Suprapubic skin (tissue), 4 donors: ENCODE results near the gene SLC7A11.

Experiments
- CTCF ChIP-seq, 2 donors: fragments of 200-600 bp in 1 of 2; fragments of 450-650 bp in 1 of 2; sonication (generic) in 1 of 2; IDR thresholded peaks; one replicate each; pipeline ENCODE4 v1.5.1; 2016 to 2019; ENCODE audit warnings: antibody characterized with exemption in 2 of 2, mild to moderate bottlenecking in 1 of 2, moderate library complexity in 1 of 2
- EP300 ChIP-seq: sonication (generic); formaldehyde crosslinking; IDR thresholded peaks from one replicate; pipeline ENCODE4 v1.6.1; 2017; ENCODE audit warnings: antibody characterized with exemption
- POLR2A ChIP-seq, 2 donors: fragments of 450-650 bp; IDR thresholded peaks; one replicate each; pipeline ENCODE4 v1.6.1; 2017; ENCODE audit warnings: antibody characterized with exemption in 2 of 2, mild to moderate bottlenecking in 2 of 2, moderate library complexity in 2 of 2
- POLR2AphosphoS5 ChIP-seq, 3 donors: sonication (generic); formaldehyde crosslinking; IDR thresholded peaks; one replicate each; pipeline ENCODE4 v1.6.1; 2017; ENCODE audit warnings: antibody characterized with exemption in 3 of 3

- TF ChIP-seq POLR2A (IDR thresholded peaks at IDR 0.05) (no peak), CTCF (IDR thresholded peaks at IDR 0.05) (no peak), EP300 (no peak), POLR2AphosphoS5 (IDR thresholded peaks at IDR 0.05) (no peak)
Measured at GRCh38 chr4:138161351-138161750, 80.8 kb downstream of the SLC7A11 start.
